HepG2 (cell line): ENCODE results near the gene RAB17. TPM values are rescaled to one million over a fixed set of nuclear protein-coding genes. Genes with fewer than 3 reads are reported as not detected.

Source experiments
- EEA1 ChIP-seq: sonication (generic); formaldehyde crosslinking; IDR thresholded peaks from 2 replicates; pipeline ENCODE4 v1.5.1; 2020; ENCODE audit warnings: mild to moderate bottlenecking, missing genetic modification reagents, borderline replicate concordance
- ELF1 ChIP-seq: sonication (generic); formaldehyde crosslinking; IDR thresholded peaks from 2 replicates; pipeline ENCODE4 v1.4.0; 2020; ENCODE audit warnings: missing genetic modification reagents
- FOXJ3 ChIP-seq: sonication (generic); formaldehyde crosslinking; IDR thresholded peaks from 2 replicates; pipeline ENCODE4 v1.4.0; 2020; ENCODE audit warnings: missing genetic modification reagents, mild to moderate bottlenecking, borderline replicate concordance
- MAFG ChIP-seq: sonication (generic); formaldehyde crosslinking; IDR thresholded peaks from 2 replicates; pipeline ENCODE4 v1.5.1; 2020; ENCODE audit warnings: mild to moderate bottlenecking, missing genetic modification reagents
- MXI1 ChIP-seq: IDR thresholded peaks from 3 replicates; pipeline ENCODE4 v1.6.1; 2012; ENCODE audit warnings: low read depth, low read length, inconsistent platforms, borderline replicate concordance
- NBN ChIP-seq: fragments of 450-650 bp; conservative IDR thresholded peaks from 2 replicates; pipeline ENCODE4 v1.6.1; 2017
- PHF20 ChIP-seq: sonication (generic); formaldehyde crosslinking; IDR thresholded peaks from 2 replicates; pipeline ENCODE4 v1.5.0; 2020; ENCODE audit warnings: mild to moderate bottlenecking, missing genetic modification reagents
- TFAP4 ChIP-seq: sonication (generic); IDR thresholded peaks from 2 replicates; pipeline ENCODE4 v1.6.1; 2016; ENCODE audit warnings: low read depth, borderline replicate concordance
- THYN1 ChIP-seq: sonication (generic); formaldehyde crosslinking; IDR thresholded peaks from 2 replicates; pipeline ENCODE4 v1.8.1; 2023; ENCODE audit warnings: low read depth, mild to moderate bottlenecking, moderate library complexity, missing genetic modification reagents, borderline replicate concordance
- TOPORS ChIP-seq: sonication (generic); formaldehyde crosslinking; IDR thresholded peaks from 2 replicates; pipeline ENCODE4 v1.8.0; 2023; ENCODE audit warnings: mild to moderate bottlenecking, missing genetic modification reagents
- ZMYM3 ChIP-seq: sonication (generic); formaldehyde crosslinking; IDR thresholded peaks from 2 replicates; pipeline ENCODE4 v1.5.1; 2020; ENCODE audit warnings: mild to moderate bottlenecking, missing genetic modification reagents
- ZNF121 ChIP-seq: sonication (generic); formaldehyde crosslinking; IDR thresholded peaks from 2 replicates; pipeline ENCODE4 v1.5.0; 2020; ENCODE audit warnings: mild to moderate bottlenecking, missing genetic modification reagents
- ZNF362 ChIP-seq: sonication (generic); formaldehyde crosslinking; IDR thresholded peaks from 2 replicates; pipeline ENCODE4 v1.4.0; 2020; ENCODE audit warnings: missing genetic modification reagents, mild to moderate bottlenecking, borderline replicate concordance
- ZNF543 ChIP-seq: sonication (generic); formaldehyde crosslinking; IDR thresholded peaks from 2 replicates; pipeline ENCODE4 v1.4.0; 2020; ENCODE audit warnings: mild to moderate bottlenecking, missing genetic modification reagents
- ZNF609 ChIP-seq: sonication (generic); formaldehyde crosslinking; IDR thresholded peaks from 2 replicates; pipeline ENCODE4 v1.4.0; 2020; ENCODE audit warnings: mild to moderate bottlenecking, missing genetic modification reagents, borderline replicate concordance
- ZNF687 ChIP-seq: sonication (generic); formaldehyde crosslinking; IDR thresholded peaks from 2 replicates; pipeline ENCODE4 v1.5.1; 2020; ENCODE audit warnings: mild to moderate bottlenecking, missing genetic modification reagents, moderate library complexity
- ZNF766 ChIP-seq: sonication (generic); formaldehyde crosslinking; IDR thresholded peaks from 2 replicates; pipeline ENCODE4 v1.5.0; 2020; ENCODE audit warnings: missing genetic modification reagents, borderline replicate concordance
- ZZZ3 ChIP-seq: sonication (generic); formaldehyde crosslinking; IDR thresholded peaks from 2 replicates; pipeline ENCODE4 v1.4.0; 2020; ENCODE audit warnings: missing genetic modification reagents, mild to moderate bottlenecking, borderline replicate concordance
- polyA plus RNA-seq, 8 experiments: library from polyadenylated mRNA; depleted of rRNA in 3 of 8; stranded (reverse) in 7 of 8; unstranded in 1 of 8; fragments of >200 nt; fragmentation: Illumina TruSeq in 4 of 8; extraction: Trizol in 4 of 8; gene quantifications; 2 replicates each; pipeline versions ENCODE4 v1.2.1 to v1.2.3, GENCODE V29; 2011 to 2016; ENCODE audit warnings: low read depth in 4 of 8, missing spikeins in 1 of 8, mixed read lengths in 1 of 8; ENCODE audit not compliant: insufficient read depth in 1 of 8
- total RNA-seq, 5 experiments: library from RNA; depleted of rRNA; stranded (reverse); fragments of >200 nt; fragmentation: Illumina TruSeq; extraction: Trizol; gene quantifications; 2 replicates each; pipeline ENCODE4 v1.2.3, GENCODE V29; 2016; ENCODE audit warnings: low read depth in 1 of 5

Gene RAB17
- total and polyA plus RNA-seq, 2 of the 13 experiments (the other 11 are each of a cell fraction or from before 2014, with no cell fraction given) = 68.0 to 124 TPM

GRCh38 chr2:237596520-237597195, 6.1 kb upstream of the RAB17 start (continued):
- TF ChIP-seq THYN1 (CRISPR knock-in tag) (no peak), EEA1 (CRISPR knock-in tag) (no peak), ZZZ3 (CRISPR knock-in tag) (no peak), ZNF362 (no peak), MAFG (no peak), TOPORS (CRISPR knock-in tag) (no peak), MXI1 (no peak), ZNF543 (no peak), ZMYM3 (CRISPR knock-in tag) (no peak), ZNF609 (no peak), FOXJ3 (CRISPR knock-in tag) (no peak), PHF20 (CRISPR knock-in tag) (no peak), ELF1 (CRISPR knock-in tag) (no peak), TFAP4 (no peak), ZNF766 (CRISPR knock-in tag) (no peak), ZNF687 (CRISPR knock-in tag) (peak; percentile 87), NBN (no peak), ZNF121 (CRISPR knock-in tag) (no peak)
